Measurements from ENCODE around the gene INO80E. TPM values are rescaled to one million over a fixed set of nuclear protein-coding genes. Genes with fewer than 3 reads are reported as not detected.

INO80E gene
- total RNA-seq, 1 experiment from 2014 or later, result 94.1 TPM

- Histone ChIP-seq H3K4ac (ENCODE audit: low read depth, low read length) (no peak overlapping the region), H2BK12ac (ENCODE audit: insufficient read length, low read depth, low read length) (no peak overlapping the region), H2BK120ac (ENCODE audit: low read depth, low read length, poor library complexity, severe bottlenecking) (no peak overlapping the region), H3K9me3 (ENCODE audit: control insufficient read depth, low read depth, low read length) (no peaks in the 10 kb centered on the region), H3K4me1 (ENCODE audit: insufficient read depth, low read length) (peaks cover 2% of the 10 kb centered on the region; the same call in 1 of the 2 replicates), H4K91ac (ENCODE audit: insufficient read length, low read depth, low read length) (no peak overlapping the region), H3K4me2 (ENCODE audit: insufficient read depth, insufficient read length, low read length) (no peak overlapping the region), H2BK5ac (ENCODE audit: insufficient read length, low read length) (no peak overlapping the region), H4K5ac (ENCODE audit: insufficient read length, low read depth, low read length) (no peak overlapping the region), H3K27me3 (ENCODE audit: insufficient read depth, low read length) (no peaks in the 10 kb centered on the region), H3K23me2 (ENCODE audit: insufficient read length, low read depth, low read length, poor library complexity, severe bottlenecking) (peaks cover 7% of the 10 kb centered on the region), H3K27ac (ENCODE audit: insufficient read length, low read depth, low read length) (no peak overlapping the region), H2AK5ac (ENCODE audit: insufficient read length, low read length) (no peak overlapping the region), H3K9ac (ENCODE audit: extremely low read depth, insufficient read length, low read length) (no peak overlapping the region), H2AFZ (ENCODE audit: low read length) (no peak overlapping the region), H3K56ac (ENCODE audit: insufficient read length, low read depth, low read length) (no peak overlapping the region), H4K8ac (replicated peaks; ENCODE audit: insufficient read length, low read depth, low read length) (no peak overlapping the region), H3K79me2 (ENCODE audit: insufficient read depth, low read length) (no peaks in the 10 kb centered on the region), H3K14ac (ENCODE audit: insufficient read depth, low read length) (no peak overlapping the region), H2BK15ac (ENCODE audit: low read depth, low read length) (no peak overlapping the region), H3K79me1 (ENCODE audit: insufficient read depth, low read depth, low read length, poor library complexity, severe bottlenecking) (no peaks in the 10 kb centered on the region), H4K20me1 (ENCODE audit: control insufficient read depth, insufficient read depth, insufficient read length) (no peaks in the 10 kb centered on the region), H2BK20ac (ENCODE audit: low read depth, low read length, poor library complexity, severe bottlenecking) (no peak overlapping the region), H3T11ph (ENCODE audit: low read length) (no peak overlapping the region), H3K18ac (ENCODE audit: insufficient read length, low read depth, low read length) (no peak overlapping the region), H3K23ac (ENCODE audit: insufficient read length, low read depth, low read length) (no peak overlapping the region)
- TF ChIP-seq, protein P1, sequence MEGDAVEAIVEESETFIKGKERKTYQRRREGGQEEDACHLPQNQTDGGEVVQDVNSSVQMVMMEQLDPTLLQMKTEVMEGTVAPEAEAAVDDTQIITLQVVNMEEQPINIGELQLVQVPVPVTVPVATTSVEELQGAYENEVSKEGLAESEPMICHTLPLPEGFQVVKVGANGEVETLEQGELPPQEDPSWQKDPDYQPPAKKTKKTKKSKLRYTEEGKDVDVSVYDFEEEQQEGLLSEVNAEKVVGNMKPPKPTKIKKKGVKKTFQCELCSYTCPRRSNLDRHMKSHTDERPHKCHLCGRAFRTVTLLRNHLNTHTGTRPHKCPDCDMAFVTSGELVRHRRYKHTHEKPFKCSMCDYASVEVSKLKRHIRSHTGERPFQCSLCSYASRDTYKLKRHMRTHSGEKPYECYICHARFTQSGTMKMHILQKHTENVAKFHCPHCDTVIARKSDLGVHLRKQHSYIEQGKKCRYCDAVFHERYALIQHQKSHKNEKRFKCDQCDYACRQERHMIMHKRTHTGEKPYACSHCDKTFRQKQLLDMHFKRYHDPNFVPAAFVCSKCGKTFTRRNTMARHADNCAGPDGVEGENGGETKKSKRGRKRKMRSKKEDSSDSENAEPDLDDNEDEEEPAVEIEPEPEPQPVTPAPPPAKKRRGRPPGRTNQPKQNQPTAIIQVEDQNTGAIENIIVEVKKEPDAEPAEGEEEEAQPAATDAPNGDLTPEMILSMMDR (conservative IDR thresholded peaks at IDR 0.05), result no peak
- peak overlapping the region in 1 of 3 experiments; percentile 85; a peak in 2 of 7 replicates for H3K27ac Mint-ChIP-seq
- no peak overlapping the region for H3K4me3 Mint-ChIP-seq
- DNase-seq, result no peak
- H3K4me1 Mint-ChIP-seq, result peaks cover 8 to 23% of the 10 kb centered on the region in 2 experiments
- H3K36me3 Mint-ChIP-seq (ENCODE audit: insufficient read depth in 1 of 3, low read depth in 3 of 3), result peaks cover 6 to 16% (median 10%) of the 10 kb centered on the region in 3 experiments; a peak in 5 of 7 replicates
- WGBS (ENCODE audit: extremely low coverage, insufficient read length, low lambda C conversion rate), result no CpG with 5 or more reads among the region's 16 CpGs
- no peaks in the 10 kb centered on the region; a peak in 1 of 5 replicates for H3K9me3 Mint-ChIP-seq
- no peaks in the 10 kb centered on the region; the same call in 1 of the 2 replicates for H3K27me3 Mint-ChIP-seq (ENCODE audit: low read depth)
Measured at GRCh38 chr16:30024451-30024850, 28.4 kb downstream of the INO80E start.
